T-cell (primary cell): ENCODE results near the gene FGF6. TPM values are rescaled to one million over a fixed set of nuclear protein-coding genes. Genes with fewer than 3 reads are reported as not detected.

Source experiments
- ATAC-seq, 4 experiments: fragments of 200-7000 bp in 3 of 4; fragments of 150-1000 bp in 1 of 4; cut with Tn5 transposase; replicated peaks in 1 of 4; 1 replicate in 3 of 4; 2 replicates in 1 of 4; pipeline ENCODE4 v1.10.0; 2021; ENCODE audit warnings: moderate library complexity in 3 of 4, mild to moderate bottlenecking in 2 of 4, moderate number of reproducible peaks in 1 of 4
- CTCF ChIA-PET, 2 donors: fragments of 300-600 bp; sonication (Branson Sonifier 250); formaldehyde crosslinking; loops; one replicate each; lab custom pipeline; 2022; ENCODE audit warnings: antibody characterized with exemption in 2 of 2; lab: Charles Lee
- POLR2A ChIA-PET, 2 donors: fragments of 300-600 bp; sonication (Branson Sonifier 250); formaldehyde crosslinking; loops; one replicate each; lab custom pipeline; 2022; ENCODE audit warnings: antibody characterized with exemption in 2 of 2; lab: Charles Lee
- DNase-seq, 35 experiments: peaks; one replicate each; pipeline versions ENCODE4 v3.0.0 to v3.0.0-alpha.2; 2013 to 2023
- H3K27ac ChIP-seq: one replicate; pipeline ENCODE4 v1.5.1; 2013; ENCODE audit warnings: low read length
- H3K27me3 ChIP-seq, 2 experiments: replicated peaks in 1 of 2; 1 replicate in 1 of 2; 2 replicates in 1 of 2; pipeline versions ENCODE4 v1.6.1 to v1.7.0; 2013; ENCODE audit warnings: low read length in 1 of 2, mixed read lengths in 1 of 2; ENCODE audit not compliant: control insufficient read depth in 2 of 2, insufficient read depth in 2 of 2; ENCODE audit errors: extremely low read depth in 1 of 2
- H3K36me3 ChIP-seq, 2 donors: 1 replicate in 1 of 2; 2 replicates in 1 of 2; pipeline versions ENCODE4 v1.6.1 to v1.7.0; 2013; ENCODE audit warnings: low read length in 1 of 2; ENCODE audit not compliant: control insufficient read depth in 2 of 2, insufficient read depth in 1 of 2; ENCODE audit errors: extremely low read depth in 1 of 2
- H3K4me1 ChIP-seq, 2 experiments: 1 replicate in 1 of 2; 2 replicates in 1 of 2; pipeline versions ENCODE4 v1.6.1 to v1.7.0; 2013; ENCODE audit warnings: low read length in 2 of 2, mixed read lengths in 1 of 2; ENCODE audit not compliant: insufficient read depth in 2 of 2, control insufficient read depth in 1 of 2; ENCODE audit errors: extremely low read depth in 1 of 2
- H3K4me3 ChIP-seq, 2 donors: 1 replicate in 1 of 2; 2 replicates in 1 of 2; pipeline versions ENCODE4 v1.5.1 to v1.7.0; 2013; ENCODE audit warnings: mild to moderate bottlenecking in 2 of 2, low read length in 1 of 2, moderate library complexity in 1 of 2; ENCODE audit not compliant: control insufficient read depth in 1 of 2; ENCODE audit errors: extremely low read depth in 1 of 2
- H3K9me3 ChIP-seq: 2 replicates; pipeline ENCODE4 v1.7.0; 2013
- H3K27ac Mint-ChIP-seq, 2 donors: one replicate each; pipeline ENCODE4 v1.8.0; 2020 to 2021; ENCODE audit warnings: mild to moderate bottlenecking in 2 of 2, mixed read lengths in 2 of 2
- H3K27me3 Mint-ChIP-seq, 2 donors: one replicate each; pipeline ENCODE4 v1.8.0; 2021 to 2022; ENCODE audit warnings: mixed read lengths in 2 of 2
- H3K36me3 Mint-ChIP-seq: one replicate; pipeline ENCODE4 v1.8.0; 2021; ENCODE audit warnings: mixed read lengths
- H3K4me1 Mint-ChIP-seq, 3 donors: one replicate each; pipeline ENCODE4 v1.8.0; 2020 to 2022; ENCODE audit warnings: mixed read lengths in 3 of 3, mild to moderate bottlenecking in 1 of 3
- H3K4me3 Mint-ChIP-seq, 3 donors: one replicate each; pipeline ENCODE4 v1.8.0; 2020 to 2022; ENCODE audit warnings: mild to moderate bottlenecking in 3 of 3, mixed read lengths in 3 of 3, moderate library complexity in 3 of 3
- H3K9me3 Mint-ChIP-seq, 3 donors: one replicate each; pipeline ENCODE4 v1.8.0; 2020 to 2022; ENCODE audit warnings: mixed read lengths in 3 of 3
- WGBS: methylation state at CpG from one replicate; pipeline ENCODE4 v1.1.5; 2013; ENCODE audit warnings: missing lambda C conversion rate; ENCODE audit not compliant: insufficient coverage; 5-methylcytosine and 5-hydroxymethylcytosine counted together
- total RNA-seq, 35 experiments: library from RNA in 6 of 35; stranded (reverse) in 6 of 35; fragments of 120-200 nt in 1 of 35; gene quantifications; one replicate each; pipeline versions ENCODE4 v1.2.1 to v1.2.4 and lab custom pipeline; 2013 to 2026

The FGF6 gene
- total RNA-seq, 5 donors from 2014 or later (not counting 1 experiment from before 2014, with no cell fraction given) = not detected

GRCh38 chr12:4443616-4444015 is 2.0 kb downstream of the FGF6 start:
- ChIA-PET CTCF (interaction anchor here in 1 of 2 donors (0.7 kb wide), 1 partner anchor 18 kb away, joined by 3 read pairs; no protein-coding TSS in a partner anchor), POLR2A (no interaction called here)
- H3K27me3 ChIP-seq = peaks cover 0 to 35% of the 10 kb centered on the region in 2 experiments
- Mint-ChIP-seq H3K27me3 (peaks cover 0 to 11% of the 10 kb centered on the region in 2 donors), H3K9me3 (no peaks in the 10 kb centered on the region), H3K36me3 (no peaks in the 10 kb centered on the region), H3K4me3 (no peak overlapping the region), H3K4me1 (peaks cover 7 to 9% (median 7%) of the 10 kb centered on the region in 3 donors), H3K27ac (no peak overlapping the region)
- ATAC-seq = no peak
- H3K4me1 ChIP-seq = no peaks in the 10 kb centered on the region
- no peak for DNase-seq
- H3K4me3 ChIP-seq = no peak overlapping the region
- H3K9me3 ChIP-seq = no peaks in the 10 kb centered on the region
- 74% methylated on average over 15 of the region's 17 CpGs for WGBS
- H3K36me3 ChIP-seq = no peaks in the 10 kb centered on the region
- no peak overlapping the region for H3K27ac ChIP-seq

GRCh38 chr12:4441355-4442335 is 4.0 kb downstream of the FGF6 start:
- no peak for DNase-seq
- ChIA-PET CTCF (no interaction called here), POLR2A (no interaction called here)
- ATAC-seq = no peak
- Mint-ChIP-seq H3K9me3 (no peaks in the 10 kb centered on the region), H3K4me3 (no peak overlapping the region), H3K4me1 (peaks cover 7 to 9% (median 7%) of the 10 kb centered on the region in 3 donors), H3K27ac (no peak overlapping the region), H3K27me3 (peaks cover 0 to 11% of the 10 kb centered on the region in 2 donors), H3K36me3 (no peaks in the 10 kb centered on the region)
- H3K27ac ChIP-seq = no peak overlapping the region
- H3K4me1 ChIP-seq = no peaks in the 10 kb centered on the region
- peaks cover 0 to 35% of the 10 kb centered on the region in 2 experiments for H3K27me3 ChIP-seq
- H3K4me3 ChIP-seq = no peak overlapping the region
- H3K36me3 ChIP-seq = no peaks in the 10 kb centered on the region
- 76% methylated on average over 7 of the region's 19 CpGs for WGBS
- H3K9me3 ChIP-seq = no peaks in the 10 kb centered on the region

GRCh38 chr12:4440187-4440941 is 5.3 kb downstream of the FGF6 start:
- ChIA-PET CTCF (no interaction called here), POLR2A (no interaction called here)
- WGBS = 100% methylated on average over 2 of the region's 5 CpGs
- Histone ChIP-seq H3K4me3 (no peak overlapping the region), H3K27ac (no peak overlapping the region), H3K4me1 (no peaks in the 10 kb centered on the region), H3K9me3 (no peaks in the 10 kb centered on the region), H3K36me3 (no peaks in the 10 kb centered on the region), H3K27me3 (peaks cover 0 to 37% of the 10 kb centered on the region in 2 experiments)
- H3K9me3 Mint-ChIP-seq = no peaks in the 10 kb centered on the region
- no peak for ATAC-seq
- H3K4me1 Mint-ChIP-seq = peaks cover 7 to 9% (median 7%) of the 10 kb centered on the region in 3 donors
- no peak overlapping the region for H3K4me3 Mint-ChIP-seq
- peaks cover 0 to 9% of the 10 kb centered on the region in 2 donors for H3K27me3 Mint-ChIP-seq
- no peak for DNase-seq
- H3K27ac Mint-ChIP-seq = no peak overlapping the region
- no peaks in the 10 kb centered on the region for H3K36me3 Mint-ChIP-seq

- no peak overlapping the region for H3K27ac ChIP-seq
- DNase-seq (no peak), ATAC-seq (no peak)
- no CpG with 5 or more reads among the region's 5 CpGs for WGBS
- peaks cover 0 to 31% of the 10 kb centered on the region in 2 experiments for H3K27me3 ChIP-seq
- H3K36me3 ChIP-seq = no peaks in the 10 kb centered on the region
- H3K4me3 ChIP-seq = no peak overlapping the region
- H3K4me1 ChIP-seq = no peaks in the 10 kb centered on the region
- H3K27ac Mint-ChIP-seq = no peak overlapping the region
- peaks cover 7 to 9% (median 7%) of the 10 kb centered on the region in 3 donors for H3K4me1 Mint-ChIP-seq
- peaks cover 0 to 9% of the 10 kb centered on the region in 2 donors for H3K27me3 Mint-ChIP-seq
- CTCF ChIA-PET = interaction anchor here in 1 of 2 donors (0.5 kb wide), 1 partner anchor 694 kb away, joined by 3 read pairs; no protein-coding TSS in a partner anchor
- H3K9me3 ChIP-seq = no peaks in the 10 kb centered on the region
- H3K36me3 Mint-ChIP-seq = no peaks in the 10 kb centered on the region
- H3K9me3 Mint-ChIP-seq = no peaks in the 10 kb centered on the region
- POLR2A ChIA-PET = no interaction called here
- H3K4me3 Mint-ChIP-seq = no peak overlapping the region
Observed at GRCh38 chr12:4439736-4440135, 5.9 kb downstream of the FGF6 start.

GRCh38 chr12:4438834-4439596 is 6.6 kb downstream of the FGF6 start:
- ATAC-seq (no peak), DNase-seq (no peak)
- H3K27ac ChIP-seq = no peak overlapping the region
- CTCF ChIA-PET = interaction anchor here in 1 of 2 donors (0.5 kb wide), 1 partner anchor 693 kb away, joined by 3 read pairs; no protein-coding TSS in a partner anchor
- no peak overlapping the region for H3K4me3 ChIP-seq
- no peak overlapping the region for H3K4me3 Mint-ChIP-seq
- WGBS = 75% methylated on average over 4 of the region's 14 CpGs
- H3K36me3 ChIP-seq = no peaks in the 10 kb centered on the region
- no peaks in the 10 kb centered on the region for H3K9me3 Mint-ChIP-seq
- peaks cover 0 to 31% of the 10 kb centered on the region in 2 experiments for H3K27me3 ChIP-seq
- no peaks in the 10 kb centered on the region for H3K4me1 ChIP-seq
- POLR2A ChIA-PET = no interaction called here
- peaks cover 0 to 8% of the 10 kb centered on the region in 2 donors for H3K27me3 Mint-ChIP-seq
- H3K4me1 Mint-ChIP-seq = peaks cover 7 to 11% (median 7%) of the 10 kb centered on the region in 3 donors
- H3K36me3 Mint-ChIP-seq = no peaks in the 10 kb centered on the region
- no peak overlapping the region for H3K27ac Mint-ChIP-seq
- H3K9me3 ChIP-seq = no peaks in the 10 kb centered on the region
